Gastroesophageal sphincter (tissue), 4 donors: ENCODE data around the gene FXR1. TPM values are rescaled to one million over a fixed set of nuclear protein-coding genes. Genes with fewer than 3 reads are reported as not detected.

ENCODE experiments used
- ATAC-seq: fragments of 150-250 bp; one replicate; pipeline ENCODE4 v1.9.1; 2016; ENCODE audit warnings: mild to moderate bottlenecking, moderate library complexity
- H3K27ac ChIP-seq, 4 donors: fragments of 200-600 bp; sonication (generic) in 3 of 4; 1 replicate in 3 of 4; 2 replicates in 1 of 4; pipeline ENCODE4 v1.5.1; 2016 to 2019
- H3K27me3 ChIP-seq: fragments of 200-600 bp; sonication (generic); one replicate; pipeline ENCODE4 v1.5.1; 2019
- H3K36me3 ChIP-seq, 2 donors: fragments of 200-600 bp; sonication (generic); one replicate each; pipeline ENCODE4 v1.5.1; 2019; ENCODE audit warnings: control low read depth in 1 of 2
- H3K4me1 ChIP-seq, 3 donors: fragments of 200-600 bp; sonication (generic); 1 replicate in 2 of 3; 2 replicates in 1 of 3; pipeline ENCODE4 v1.5.1; 2016 to 2019; ENCODE audit warnings: control low read depth in 2 of 3
- H3K4me3 ChIP-seq, 2 donors: fragments of 200-600 bp; sonication (generic); one replicate each; pipeline ENCODE4 v1.5.1; 2019; ENCODE audit warnings: mild to moderate bottlenecking in 1 of 2, moderate library complexity in 1 of 2
- H3K9me3 ChIP-seq, 3 donors: fragments of 200-600 bp; sonication (generic); one replicate each; pipeline ENCODE4 v1.5.1; 2017 to 2019; ENCODE audit warnings: control low read depth in 2 of 3
- EP300 ChIP-seq: sonication (generic); formaldehyde crosslinking; IDR thresholded peaks from one replicate; pipeline ENCODE4 v1.6.1; 2017; ENCODE audit warnings: antibody characterized with exemption, mild to moderate bottlenecking
- POLR2A ChIP-seq, 2 donors: fragments of 450-650 bp; IDR thresholded peaks; one replicate each; pipeline ENCODE4 v1.6.1; 2017; ENCODE audit warnings: antibody characterized with exemption in 2 of 2, mild to moderate bottlenecking in 2 of 2, moderate library complexity in 1 of 2
- POLR2AphosphoS5 ChIP-seq: sonication (generic); formaldehyde crosslinking; IDR thresholded peaks from one replicate; pipeline ENCODE4 v1.6.1; 2017; ENCODE audit warnings: antibody characterized with exemption
- WGBS, 2 donors: methylation state at CpG; one replicate each; pipeline ENCODE4 v1.1.5; 2018; ENCODE audit warnings: low coverage in 1 of 2; 5-methylcytosine and 5-hydroxymethylcytosine counted together
- total RNA-seq, 4 donors: library from RNA; depleted of rRNA; stranded (reverse); fragments of >200 nt; gene quantifications; one replicate each; pipeline ENCODE4 v1.1.0, GENCODE V29; 2016
- TF ChIP-seq, protein P1 (sequence below), 4 experiments: fragments of 200-600 bp in 2 of 4; fragments of 450-650 bp in 2 of 4; sonication (generic) in 1 of 4; IDR thresholded peaks; one replicate each; pipeline ENCODE4 v1.5.1; 2017 to 2019; ENCODE audit warnings: antibody characterized with exemption in 4 of 4, mild to moderate bottlenecking in 2 of 4, moderate library complexity in 2 of 4

Gene FXR1
- total RNA-seq, 4 donors from 2014 or later: 129 to 199 (median 170) TPM

DNA sequence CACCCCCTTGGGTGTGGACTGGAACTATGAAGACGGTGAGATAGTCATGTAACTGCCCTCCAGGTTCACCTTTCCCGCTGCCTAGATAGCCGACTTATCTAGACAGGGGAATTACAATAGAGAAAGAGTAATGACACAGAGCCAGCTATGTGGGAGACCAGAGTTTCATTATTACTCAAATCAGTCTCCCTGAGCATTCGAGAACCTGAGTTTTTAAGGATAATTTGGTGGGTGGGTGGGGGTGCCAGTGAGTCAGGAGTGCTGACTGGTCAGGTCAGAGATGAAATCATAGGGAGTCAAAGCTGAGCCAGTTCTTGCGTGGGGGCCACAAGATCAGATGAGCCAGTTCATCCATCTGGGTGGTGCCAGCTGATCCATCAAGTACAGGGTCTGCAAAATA, 96.8 kb downstream of the FXR1 start:
- no peak for ATAC-seq
- WGBS, 2 donors: 14 to 77% methylated on average over 1 to 3 of the region's 5 CpGs
- H3K27me3 ChIP-seq: no peaks in the 10 kb centered on the region

DNA sequence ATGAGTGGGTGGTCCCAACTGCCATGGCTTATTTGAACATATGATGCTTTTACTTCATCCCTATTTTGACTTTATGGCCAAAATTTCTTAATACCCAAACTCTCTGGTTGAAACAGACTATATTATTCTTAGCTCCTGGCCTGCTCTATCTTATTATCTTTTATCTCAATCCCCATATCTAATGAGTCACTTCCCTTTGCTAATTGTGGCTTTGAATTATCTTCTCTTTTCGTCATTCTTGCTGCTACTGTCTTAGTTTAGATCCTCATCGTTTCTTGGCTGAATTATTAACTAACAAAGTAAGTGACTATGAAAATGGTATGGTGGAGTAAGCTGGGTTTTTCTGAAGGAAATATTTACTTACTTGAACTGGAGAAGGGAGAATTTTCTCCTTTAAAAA, 105.2 kb downstream of the FXR1 start:
- TF ChIP-seq, protein P1, sequence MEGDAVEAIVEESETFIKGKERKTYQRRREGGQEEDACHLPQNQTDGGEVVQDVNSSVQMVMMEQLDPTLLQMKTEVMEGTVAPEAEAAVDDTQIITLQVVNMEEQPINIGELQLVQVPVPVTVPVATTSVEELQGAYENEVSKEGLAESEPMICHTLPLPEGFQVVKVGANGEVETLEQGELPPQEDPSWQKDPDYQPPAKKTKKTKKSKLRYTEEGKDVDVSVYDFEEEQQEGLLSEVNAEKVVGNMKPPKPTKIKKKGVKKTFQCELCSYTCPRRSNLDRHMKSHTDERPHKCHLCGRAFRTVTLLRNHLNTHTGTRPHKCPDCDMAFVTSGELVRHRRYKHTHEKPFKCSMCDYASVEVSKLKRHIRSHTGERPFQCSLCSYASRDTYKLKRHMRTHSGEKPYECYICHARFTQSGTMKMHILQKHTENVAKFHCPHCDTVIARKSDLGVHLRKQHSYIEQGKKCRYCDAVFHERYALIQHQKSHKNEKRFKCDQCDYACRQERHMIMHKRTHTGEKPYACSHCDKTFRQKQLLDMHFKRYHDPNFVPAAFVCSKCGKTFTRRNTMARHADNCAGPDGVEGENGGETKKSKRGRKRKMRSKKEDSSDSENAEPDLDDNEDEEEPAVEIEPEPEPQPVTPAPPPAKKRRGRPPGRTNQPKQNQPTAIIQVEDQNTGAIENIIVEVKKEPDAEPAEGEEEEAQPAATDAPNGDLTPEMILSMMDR (IDR thresholded peaks at IDR 0.05): no peak
- TF ChIP-seq POLR2AphosphoS5 (no peak), POLR2A (IDR thresholded peaks at IDR 0.05) (no peak), EP300 (no peak)
- WGBS, 2 donors: 73 to 80% methylated on average over 2 of the region's 2 CpGs
- Histone ChIP-seq H3K9me3 (no peaks in the 10 kb centered on the region), H3K27me3 (no peaks in the 10 kb centered on the region), H3K4me3 (no peak overlapping the region), H3K4me1 (no peaks in the 10 kb centered on the region), H3K27ac (no peak overlapping the region), H3K36me3 (no peaks in the 10 kb centered on the region)
- no peak for ATAC-seq

More for the DNA sequence above, 96.8 kb downstream of the FXR1 start:
- Histone ChIP-seq H3K27ac (no peak overlapping the region), H3K4me1 (no peaks in the 10 kb centered on the region), H3K9me3 (no peaks in the 10 kb centered on the region), H3K4me3 (no peak overlapping the region), H3K36me3 (no peaks in the 10 kb centered on the region)
- TF ChIP-seq POLR2AphosphoS5 (no peak), POLR2A (IDR thresholded peaks at IDR 0.05) (no peak), EP300 (no peak)
- TF ChIP-seq, protein P1 (IDR thresholded peaks at IDR 0.05): no peak

DNA sequence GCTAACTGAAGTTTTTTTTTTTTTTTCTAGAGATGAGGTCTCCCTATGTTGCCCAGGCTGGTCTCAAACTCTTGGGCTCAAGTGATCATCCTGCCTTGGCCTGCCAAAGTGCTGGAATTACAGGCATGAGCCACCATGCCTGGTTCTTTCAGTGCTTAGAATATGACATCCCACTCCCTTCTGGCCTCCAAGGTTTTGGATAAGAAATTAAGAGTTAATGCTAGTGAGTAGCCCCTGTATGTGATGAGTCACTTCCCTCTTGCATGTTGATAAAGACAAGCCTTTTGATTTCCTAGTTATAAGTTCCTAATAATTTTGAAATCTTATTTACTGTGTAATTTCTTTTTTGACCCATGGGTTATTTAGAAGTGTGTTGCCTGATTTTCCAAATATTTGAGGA, 112.7 kb downstream of the FXR1 start:
- TF ChIP-seq POLR2A (IDR thresholded peaks at IDR 0.05) (no peak), EP300 (no peak), POLR2AphosphoS5 (no peak)
- TF ChIP-seq, protein P1 (IDR thresholded peaks at IDR 0.05): no peak
- Histone ChIP-seq H3K4me1 (no peaks in the 10 kb centered on the region), H3K27me3 (no peaks in the 10 kb centered on the region), H3K4me3 (no peak overlapping the region), H3K36me3 (no peaks in the 10 kb centered on the region), H3K9me3 (peaks cover 0 to 13% (median 1%) of the 10 kb centered on the region in 3 donors), H3K27ac (no peak overlapping the region)
- no peak for ATAC-seq

DNA sequence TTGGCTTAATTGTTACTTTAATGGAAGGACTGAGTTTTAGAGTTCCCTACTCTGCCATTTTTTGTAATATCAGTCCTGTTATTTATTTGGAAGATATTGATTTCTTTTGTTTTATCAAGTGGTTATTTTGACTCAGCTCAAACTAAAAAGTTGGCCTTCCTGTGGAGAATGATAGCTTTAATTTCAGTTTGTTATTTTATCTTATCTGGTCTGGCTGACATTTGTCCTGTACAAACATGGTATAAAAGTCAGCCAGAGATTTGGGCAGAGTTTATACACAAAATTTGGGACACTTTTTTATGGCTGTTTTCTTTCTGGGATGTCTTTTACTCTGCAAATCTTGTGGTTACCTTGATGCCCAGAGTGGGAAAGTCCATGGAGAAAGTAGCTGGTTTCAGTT, 118.5 kb downstream of the FXR1 start:
- H3K36me3 ChIP-seq: no peaks in the 10 kb centered on the region
- TF ChIP-seq POLR2AphosphoS5 (no peak), EP300 (no peak), POLR2A (IDR thresholded peaks at IDR 0.05) (no peak)
- TF ChIP-seq, protein P1 (IDR thresholded peaks at IDR 0.05): no peak
- no peaks in the 10 kb centered on the region for H3K27me3 ChIP-seq
- ATAC-seq: no peak
- H3K4me3 ChIP-seq: no peak overlapping the region
- no peaks in the 10 kb centered on the region for H3K9me3 ChIP-seq
- no peaks in the 10 kb centered on the region for H3K4me1 ChIP-seq
- H3K27ac ChIP-seq: no peak overlapping the region

Other genes starting within 250 kb of the FXR1 start
- not detected for gene CCDC39, start 233.2 kb upstream of the FXR1 start, total RNA-seq
- gene DNAJC19, start 77.1 kb downstream of the FXR1 start, total RNA-seq: 10 to 100 TPM; 24.6 to 67.6 (median 46.0) TPM